AG08396 (cell line): Measurements from ENCODE around the gene RBKS.
"Not testable (repeated sequence)": the region's sequence is repeated elsewhere in the genome, so short reads cannot be mapped to it uniquely, and the experiment has no call there.

Source experiments
- DNase-seq: peaks from one replicate; pipeline ENCODE4 v3.0.0; 2012; ENCODE audit warnings: low spot score, mixed read lengths

Gene RBKS

DNA sequence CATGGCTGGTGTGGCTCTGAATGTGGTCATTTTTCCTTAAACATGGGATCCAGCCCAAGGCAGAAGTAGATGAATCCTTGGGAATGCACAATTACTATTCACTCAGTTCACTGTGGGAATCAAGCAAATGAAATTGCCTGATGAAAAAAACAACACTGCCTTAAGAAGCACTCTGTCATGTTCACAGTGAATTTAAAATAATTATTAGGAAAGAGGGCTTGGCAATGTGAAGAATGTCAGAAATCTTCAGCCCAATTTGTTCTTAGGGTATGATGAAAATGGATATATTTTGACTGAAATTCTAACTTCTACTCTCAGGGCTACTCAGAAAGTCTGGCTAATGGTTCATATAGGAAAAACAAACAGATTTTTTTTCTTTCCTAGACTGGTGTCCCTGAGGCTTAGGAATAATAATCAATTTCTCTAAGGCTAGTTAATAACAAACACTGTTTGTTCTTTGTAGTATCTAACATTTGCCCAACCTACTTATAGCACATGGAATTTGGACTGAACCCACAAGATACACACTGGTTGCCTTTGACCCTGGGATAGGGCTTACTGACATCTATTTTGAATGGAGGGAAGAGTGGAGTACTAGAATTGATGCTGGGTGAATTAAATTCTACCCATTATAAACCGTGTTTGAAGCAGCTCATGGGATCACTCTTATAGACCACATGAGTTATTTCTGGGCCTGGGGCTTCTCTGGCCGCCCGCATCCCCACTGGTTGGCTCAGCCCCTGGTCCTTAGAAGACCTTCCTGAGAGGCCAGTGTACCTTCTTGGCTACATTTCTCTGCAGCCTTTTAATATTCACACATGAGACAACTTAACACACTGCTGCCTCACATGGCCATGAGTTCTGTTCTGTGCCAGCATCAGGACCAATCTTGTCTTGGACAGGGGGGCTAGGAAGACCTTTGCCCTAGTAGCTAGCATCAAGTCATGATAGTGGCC is 127.0 kb downstream of the RBKS start:
- DNase-seq = no peak

DNA sequence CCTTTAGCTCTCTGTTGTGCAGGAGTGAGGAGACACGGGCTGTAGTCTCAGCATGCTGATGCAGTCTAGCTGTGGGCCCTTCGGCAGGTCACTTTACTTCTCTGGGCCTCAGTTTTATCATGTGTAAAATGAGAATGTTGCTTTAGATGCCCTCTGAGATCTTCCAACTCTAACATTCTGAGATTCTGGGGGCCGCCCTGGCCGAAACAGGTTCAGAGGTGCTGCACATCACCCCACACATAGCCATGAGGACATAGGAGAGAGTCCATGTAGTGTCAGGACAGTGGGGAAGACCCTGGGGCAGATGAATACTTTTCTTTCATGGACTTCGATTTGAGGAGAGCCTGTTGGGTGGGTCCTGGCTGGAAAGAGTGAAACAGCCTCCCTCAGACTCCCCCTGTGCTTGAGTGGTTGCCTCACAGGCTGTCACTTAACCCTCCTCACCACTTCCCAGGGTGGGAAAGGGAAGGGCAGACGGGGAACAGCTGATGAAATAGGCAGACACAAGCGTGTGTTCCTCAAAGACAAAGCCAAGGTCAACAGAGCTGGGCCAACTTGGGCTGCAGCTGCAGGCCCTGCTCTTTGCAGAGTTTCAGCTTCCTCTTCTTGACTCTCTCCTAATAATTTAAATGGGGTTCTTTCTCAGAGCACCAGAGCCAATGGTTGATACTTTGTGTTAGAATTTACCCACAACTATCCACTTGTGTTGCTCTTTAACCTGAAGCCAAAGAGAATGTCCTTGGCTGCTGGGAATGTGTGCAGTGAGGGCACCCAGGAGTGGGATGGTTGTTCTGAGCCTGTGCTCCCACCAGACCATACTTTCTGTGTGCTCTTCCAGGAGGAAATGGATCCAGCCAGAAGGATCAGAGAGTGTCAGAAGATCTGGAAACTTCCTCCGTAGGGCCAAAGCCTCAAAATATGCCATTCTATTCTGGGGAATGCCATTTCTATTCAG is 133.4 kb downstream of the RBKS start:
- no peak for DNase-seq

DNA sequence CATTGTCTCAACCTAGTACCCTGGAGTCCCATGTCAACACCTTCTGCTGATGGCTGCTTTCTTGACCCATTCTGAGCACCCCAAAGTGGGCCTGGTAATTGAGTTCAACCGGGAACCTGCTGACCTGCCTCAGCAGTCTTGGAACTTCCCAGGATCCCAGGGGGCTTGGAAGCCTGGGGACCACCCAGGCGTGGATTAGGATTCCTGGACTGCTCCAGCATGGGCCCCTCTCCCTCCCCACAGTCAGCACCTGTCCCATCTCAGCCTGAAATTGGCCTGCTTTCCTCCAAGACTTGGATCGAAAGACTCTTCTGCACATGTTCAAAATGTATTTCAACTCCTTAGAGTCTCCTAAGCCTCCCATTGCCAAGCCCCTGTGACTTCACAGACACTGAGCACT is 134.1 kb downstream of the RBKS start:
- DNase-seq = no peak

DNA sequence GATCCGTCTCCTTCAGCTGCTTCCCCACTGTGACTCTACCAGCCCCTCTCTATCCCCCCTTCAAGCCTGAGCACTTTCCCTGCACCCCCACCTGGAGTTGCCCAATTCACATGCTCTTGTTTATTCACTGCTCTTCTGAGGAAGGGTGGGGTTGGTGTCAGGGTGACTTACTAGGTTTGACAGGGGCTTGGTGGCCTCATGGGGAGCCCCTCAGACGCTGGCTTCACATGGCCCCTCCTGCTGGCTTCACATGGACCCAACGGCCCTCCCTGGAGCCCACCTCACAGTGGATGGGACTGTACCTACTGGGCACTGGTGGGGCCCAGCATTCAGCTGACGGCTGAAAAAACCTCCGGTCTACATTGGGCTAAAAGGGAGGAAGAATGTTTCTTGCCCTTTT is 135.4 kb downstream of the RBKS start:
- DNase-seq = no peak

DNA sequence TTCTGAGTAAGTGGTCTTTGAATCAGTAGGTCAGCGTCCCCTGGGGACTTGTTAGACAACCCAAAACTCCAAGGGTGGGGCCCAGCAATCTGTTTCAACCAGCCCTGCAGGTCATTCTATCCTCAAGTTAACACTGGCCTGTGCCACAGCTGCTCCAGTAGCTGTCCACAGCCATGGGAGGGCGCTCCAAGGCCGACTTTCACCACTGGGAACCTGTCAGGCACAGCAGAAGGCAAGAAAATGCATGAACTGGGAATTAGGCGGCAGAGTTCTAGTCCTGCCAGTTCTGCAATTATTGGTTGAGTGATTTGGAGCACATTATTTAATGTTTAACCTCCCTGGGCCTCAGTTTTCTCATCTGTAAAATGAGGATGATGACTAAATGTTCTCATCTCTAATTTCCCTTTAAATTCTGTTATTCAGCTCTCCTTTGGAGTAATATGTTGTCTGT is 136.0 kb downstream of the RBKS start:
- peak; percentile 77 for DNase-seq

DNA sequence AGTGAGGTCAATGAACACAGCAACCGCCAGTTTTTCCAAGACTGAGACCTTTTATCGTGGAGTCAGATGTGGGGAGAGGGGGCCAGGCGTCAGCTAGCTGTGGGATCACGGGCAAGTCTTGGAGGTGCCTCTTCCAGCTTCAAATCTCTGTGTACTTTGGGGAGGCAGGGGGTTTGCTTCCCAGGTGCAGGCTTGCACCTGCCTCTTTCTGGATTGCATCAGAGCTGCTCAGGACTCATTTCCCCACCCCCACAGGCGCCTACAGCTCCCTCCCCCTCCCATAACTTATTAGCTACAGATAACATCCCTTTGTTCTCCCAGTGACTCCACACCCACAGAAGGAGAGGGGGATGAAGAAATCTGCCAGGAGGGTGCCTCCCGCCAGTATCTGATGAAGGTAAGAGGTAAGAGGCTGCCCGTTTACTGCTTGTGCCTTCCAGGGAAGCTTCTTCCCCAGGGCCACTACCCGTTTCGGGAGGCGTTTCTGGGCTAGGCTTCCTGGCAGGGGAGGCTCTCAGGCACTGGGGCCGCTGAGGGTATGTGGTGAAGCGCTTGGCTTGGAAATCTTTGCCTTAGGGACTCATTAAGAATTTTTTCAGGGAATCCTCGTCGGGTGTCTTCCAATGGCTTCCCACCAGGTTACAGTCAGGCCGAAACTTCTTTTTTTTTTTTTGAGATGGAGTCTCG is 137.5 kb downstream of the RBKS start:
- DNase-seq = no peak

DNA sequence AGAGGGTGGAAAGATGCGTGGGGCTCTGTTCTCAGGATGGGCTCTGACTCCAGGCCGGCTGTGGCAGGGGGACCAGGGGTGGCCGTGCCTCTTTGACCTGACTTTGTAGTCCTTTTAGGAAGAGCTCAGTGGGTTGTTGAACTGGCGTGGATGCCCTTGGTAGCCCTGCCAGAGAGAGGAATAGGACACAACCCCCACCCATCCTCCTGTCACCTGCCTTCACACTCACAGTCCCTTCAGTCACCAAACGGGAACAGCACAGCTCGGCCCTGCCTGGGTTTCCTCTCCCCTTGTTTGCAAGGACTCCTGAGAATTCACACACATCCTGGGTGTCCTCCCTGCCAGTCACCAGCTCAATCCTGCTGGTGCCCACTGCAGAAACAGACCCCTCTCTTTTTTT is 138.8 kb downstream of the RBKS start:
- DNase-seq = no peak

DNA sequence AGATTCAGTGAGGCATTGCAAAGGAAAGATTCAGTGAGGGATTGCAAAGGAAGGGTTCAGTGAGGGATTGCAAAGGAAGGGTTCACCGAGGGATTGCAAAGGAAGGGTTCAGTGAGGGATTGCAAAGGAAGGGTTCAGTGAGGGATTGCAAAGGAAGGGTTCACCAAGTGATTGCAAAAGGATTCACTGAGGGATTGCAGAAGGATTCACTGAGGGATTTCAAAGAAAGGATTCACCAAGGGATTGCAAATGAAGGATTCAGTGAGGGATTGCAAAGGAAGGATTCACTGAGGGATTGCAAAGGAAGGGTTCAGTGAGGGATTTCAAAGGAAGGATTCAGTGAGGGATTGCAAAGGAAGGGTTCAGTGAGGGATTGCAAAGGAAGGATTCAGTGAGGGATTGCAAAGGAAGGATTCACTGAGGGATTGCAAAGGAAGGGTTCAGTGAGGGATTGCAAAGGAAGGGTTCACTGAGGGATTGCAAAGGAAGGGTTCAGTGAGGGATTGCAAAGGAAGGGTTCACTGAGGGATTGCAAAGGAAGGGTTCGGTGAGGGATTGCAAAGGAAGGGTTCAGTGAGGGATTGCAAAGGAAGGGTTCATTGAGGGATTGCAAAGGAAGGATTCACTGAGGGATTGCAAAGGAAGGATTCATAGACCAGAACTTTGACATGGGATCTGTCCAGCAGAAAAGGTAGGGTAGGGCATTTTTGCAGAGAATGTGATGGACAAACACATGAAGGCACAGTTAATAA is 141.2 kb downstream of the RBKS start:
- not testable (repeated sequence) for DNase-seq

DNA sequence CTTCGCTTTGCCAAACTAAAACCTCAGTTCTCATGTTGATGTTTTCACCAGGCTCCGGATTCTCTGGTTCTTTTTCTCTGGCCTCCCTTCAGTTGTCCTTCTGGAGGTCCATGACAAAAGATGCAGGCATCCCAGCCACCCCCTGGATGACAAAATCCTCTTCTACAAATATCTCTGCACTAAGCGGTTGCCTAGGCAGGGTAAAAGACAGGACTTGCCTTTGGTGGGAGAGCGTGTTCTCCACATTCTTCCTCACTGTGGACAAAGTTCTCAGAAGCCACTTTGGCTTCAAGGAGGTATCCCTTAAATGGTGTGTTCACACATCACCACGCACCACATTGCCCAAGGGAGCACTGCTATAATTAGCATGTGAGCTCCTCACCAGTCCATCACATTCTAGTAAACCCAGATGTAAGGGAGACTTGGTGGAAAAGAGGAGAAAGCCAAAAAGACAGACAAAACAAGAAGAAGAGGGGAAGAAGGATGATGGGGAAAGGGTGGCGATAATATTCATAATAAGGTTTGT is 142.3 kb downstream of the RBKS start:
- no peak for DNase-seq

DNA sequence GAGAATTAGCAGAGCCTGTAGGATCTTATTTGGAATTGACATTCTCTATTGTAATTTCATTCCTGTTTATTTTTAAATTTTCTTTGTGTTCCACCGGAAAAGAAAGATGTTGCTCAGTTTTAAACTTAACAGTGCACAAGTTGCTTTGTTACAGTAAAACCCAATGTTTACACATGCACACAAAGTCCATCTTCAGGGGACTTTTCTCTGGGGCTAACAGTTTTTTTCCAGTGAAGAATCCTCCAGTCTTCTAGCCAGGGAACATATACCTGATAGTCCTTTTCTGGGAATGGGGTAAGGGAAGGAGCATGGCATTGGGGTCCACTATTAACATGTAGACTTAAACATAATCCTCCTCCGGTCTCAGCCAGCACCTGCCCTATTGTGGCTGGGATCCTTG is 143.9 kb downstream of the RBKS start:
- no peak for DNase-seq

DNA sequence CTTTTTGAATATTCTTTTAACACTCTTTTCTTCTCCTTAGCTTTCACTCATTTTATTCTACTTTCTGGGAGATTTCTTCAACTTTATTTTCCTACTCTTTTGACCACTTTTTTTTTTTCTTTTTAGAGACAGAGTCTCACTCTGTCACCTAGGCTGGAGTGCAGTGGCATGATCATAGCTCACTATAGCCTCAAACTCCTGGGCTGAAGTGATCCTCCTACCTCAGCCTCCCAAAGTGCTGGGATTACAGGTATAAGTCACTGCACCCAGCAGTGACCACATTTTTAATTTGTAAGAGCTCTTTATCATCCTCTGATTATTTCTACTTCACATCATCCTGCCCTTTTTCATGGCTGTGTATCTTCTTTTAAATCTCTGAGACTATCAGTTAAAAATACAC is 144.7 kb downstream of the RBKS start:
- not testable (repeated sequence) for DNase-seq

DNA sequence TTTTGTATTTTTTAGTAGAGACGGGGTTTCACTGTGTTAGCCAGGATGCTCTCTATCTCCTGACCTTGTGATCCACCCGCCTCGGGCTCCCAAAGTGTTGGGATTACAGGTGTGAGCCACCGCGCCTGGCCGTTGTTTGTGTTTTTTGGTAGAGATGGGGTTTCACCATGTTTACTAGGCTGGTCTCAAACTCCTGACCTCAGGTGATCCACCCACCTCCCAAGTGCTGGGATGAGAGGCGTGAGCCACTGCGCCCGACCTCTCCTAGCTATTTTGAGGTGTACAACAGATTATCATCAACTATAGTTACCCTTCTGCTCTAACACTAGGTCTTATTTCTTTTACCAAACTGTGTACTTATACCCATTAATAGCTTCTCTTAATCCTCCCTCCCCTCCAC is 147.6 kb downstream of the RBKS start:
- no peak for DNase-seq

DNA sequence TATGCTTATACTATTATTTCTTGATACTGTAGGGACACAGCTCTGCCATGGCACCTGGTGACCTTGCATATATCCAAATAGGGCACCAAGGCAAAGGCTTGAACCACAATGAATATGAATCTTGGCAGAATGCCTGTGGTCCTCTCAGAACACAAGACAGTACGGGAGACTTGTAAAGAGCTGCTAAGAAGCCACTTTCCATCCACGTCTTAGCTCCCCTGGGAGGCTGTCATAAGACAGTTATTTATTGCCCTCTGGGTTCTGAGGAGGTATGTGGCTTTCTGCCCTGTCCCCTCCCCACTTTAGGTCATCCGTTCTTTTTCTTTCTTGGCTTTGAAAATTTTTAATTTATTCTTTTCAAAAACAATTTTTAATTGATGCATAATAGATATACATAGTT is 148.5 kb downstream of the RBKS start:
- DNase-seq = no peak

DNA sequence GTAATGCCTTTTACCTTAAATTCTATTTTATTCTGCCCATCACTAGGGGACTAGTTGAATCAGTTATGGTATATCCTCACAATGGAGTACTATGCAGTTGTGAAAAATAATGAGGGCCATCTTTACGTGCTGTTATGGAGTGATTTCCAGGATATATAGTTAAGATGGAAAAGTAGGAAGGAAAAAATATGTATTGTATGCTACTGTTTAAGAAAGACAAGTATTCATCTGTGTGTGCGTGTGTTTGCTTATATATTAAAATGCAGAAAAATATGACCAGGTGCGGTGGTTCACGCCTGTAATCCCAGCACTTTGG is 151.2 kb downstream of the RBKS start:
- DNase-seq = no peak

DNA sequence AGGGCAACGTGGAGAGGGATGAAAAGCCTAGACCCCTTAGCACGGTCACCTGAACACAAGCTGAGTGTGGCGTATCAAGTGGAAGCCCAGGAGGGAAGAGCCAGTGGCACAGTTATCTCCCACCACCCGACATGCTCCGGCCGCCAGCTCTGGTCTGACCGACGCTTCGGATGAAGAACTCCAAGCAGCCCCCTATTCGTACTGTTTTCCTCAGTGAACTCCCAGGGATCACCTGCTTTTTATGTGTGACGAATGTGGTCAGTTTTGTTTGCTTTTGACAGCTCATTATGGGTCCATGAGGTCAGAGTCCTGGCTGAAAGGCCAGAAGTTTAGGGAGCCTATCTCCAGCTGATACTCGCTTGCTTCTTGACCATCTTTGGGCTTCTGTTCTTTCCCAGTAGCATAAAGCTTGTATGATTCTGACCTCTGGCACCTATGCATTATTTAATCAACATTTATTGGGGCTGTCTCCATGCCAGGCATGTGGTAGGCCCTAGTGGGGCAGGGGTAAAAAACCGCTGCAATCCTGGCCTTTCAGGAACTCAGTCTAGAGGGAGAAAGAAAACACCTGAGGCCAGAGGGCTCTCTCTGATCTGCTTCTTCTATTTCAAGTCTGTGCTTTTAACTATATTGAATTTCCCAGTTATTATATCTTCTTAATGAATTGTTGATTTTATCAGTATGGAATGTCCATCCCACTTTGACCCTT is 151.7 kb downstream of the RBKS start:
- no peak for DNase-seq

DNA sequence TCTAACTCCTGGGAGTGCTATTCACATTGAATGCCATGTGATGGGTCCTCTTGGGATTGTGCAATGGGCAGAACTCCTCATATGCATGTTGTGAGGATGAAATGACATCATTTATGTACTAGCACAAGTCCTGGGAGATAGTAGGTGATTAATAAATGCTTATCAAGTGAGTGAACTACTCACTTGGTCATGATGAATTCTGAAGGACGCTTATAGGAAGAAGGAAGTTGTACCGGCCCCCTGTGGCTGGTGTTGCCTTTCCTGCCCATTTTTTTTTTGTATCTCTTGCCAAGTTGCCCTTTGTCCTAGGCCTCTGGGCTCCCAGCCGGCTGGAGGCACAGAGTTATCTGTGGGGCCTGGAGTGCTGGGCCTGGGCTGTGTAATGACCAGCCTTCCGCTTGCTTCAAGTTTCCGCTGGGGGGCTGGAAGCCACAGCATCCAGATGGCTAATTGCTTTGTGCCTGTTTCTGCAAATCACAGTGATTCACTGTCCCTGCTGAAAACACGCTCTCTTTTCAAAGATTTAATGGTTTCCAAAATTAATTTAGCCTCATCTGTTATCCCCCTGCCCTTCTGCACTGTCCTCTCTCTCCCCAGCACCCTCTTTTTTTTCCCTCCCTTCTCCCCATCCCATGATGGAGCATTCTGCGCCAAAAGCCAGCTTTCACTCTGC is 152.4 kb downstream of the RBKS start:
- DNase-seq = peak; percentile 63

DNA sequence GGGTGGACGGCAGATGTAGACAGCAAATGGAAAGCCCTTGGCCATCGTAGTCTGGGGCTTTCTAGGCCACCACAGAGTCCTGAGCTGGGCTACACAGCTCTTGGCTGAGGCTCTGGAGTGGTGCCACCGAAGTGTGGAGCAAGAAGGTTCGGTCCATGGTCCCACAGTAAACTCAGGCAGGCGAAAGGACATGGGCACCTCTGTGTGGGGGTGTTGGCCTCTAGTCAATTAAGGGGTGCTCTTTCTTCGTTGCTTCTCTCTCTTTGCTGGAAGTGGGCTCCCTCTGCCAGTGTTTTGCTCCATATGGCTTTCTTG is 153.3 kb downstream of the RBKS start:
- no peak for DNase-seq

DNA sequence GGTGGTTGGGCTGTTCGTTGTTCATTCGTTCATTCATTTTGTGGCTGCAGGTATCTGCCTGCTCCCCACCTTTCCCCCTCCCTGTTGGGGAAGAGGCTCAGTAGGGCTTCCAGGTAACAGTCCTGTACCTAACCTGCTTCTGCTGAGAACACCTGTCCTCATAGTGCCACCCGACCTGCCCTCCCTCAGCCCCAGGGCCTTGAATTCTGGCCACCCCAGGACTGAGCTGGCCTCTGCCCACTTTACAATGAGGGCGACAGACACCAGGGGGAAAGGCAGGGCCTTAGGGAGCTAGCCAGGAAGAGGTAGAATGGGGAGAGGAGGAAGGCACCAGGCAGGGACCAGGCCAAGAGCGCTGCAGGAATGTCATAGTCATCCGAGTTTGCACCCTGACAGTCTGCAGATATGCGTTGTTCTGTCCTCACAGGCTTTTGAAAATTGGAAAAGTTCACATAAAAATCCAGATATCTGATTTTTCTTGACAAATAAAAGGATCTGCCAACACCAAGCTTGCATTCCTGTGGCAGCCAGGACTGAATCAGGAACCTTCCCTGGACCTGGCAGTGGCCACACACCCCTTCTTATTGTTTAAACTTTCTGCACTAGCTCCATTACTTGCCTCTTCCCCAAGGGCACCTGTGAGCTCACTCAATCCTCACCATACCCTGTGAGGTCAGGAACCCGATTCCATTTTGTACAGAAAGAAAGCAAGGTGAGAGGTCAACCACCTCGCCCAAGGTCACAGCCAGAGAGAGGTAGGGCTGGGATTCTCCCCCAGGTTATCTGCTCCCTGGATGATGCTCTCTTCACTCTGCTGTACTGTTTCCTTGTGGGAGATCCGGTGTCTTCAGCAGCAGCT is 153.9 kb downstream of the RBKS start:
- no peak for DNase-seq

DNA sequence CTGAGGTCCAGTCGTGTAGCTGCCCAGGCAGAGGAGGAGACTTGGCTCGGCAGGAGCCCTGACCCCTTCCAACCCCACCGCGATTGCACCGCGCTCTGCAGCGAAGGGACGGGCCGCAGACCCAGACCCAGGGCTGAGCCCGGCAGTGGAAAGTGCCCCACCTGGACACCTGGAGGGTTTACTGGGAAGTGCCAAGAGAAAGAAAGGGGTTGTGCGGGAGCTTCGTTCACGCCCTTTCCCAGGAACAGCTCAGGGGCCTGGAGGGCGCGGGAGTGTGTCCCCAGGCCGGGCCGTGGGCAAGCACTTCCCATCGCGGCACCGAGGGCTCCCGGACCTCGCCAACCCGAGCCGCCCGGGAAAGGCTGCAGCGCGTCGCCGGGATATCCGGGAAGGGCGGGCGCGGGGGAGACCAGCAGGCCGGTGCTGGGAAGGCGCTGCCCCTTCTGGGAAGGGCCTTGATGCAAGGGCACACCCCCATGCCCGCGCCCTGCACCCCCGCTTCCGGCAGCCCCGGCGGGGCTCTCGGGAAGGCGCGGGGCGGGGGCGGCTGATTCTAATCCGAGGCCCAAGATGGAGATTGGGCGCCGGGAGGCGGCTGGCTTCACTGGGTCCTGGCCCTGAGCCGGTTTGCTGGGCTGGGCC is 154.8 kb downstream of the RBKS start:
- peak; percentile 83 for DNase-seq
